ENCODE results near the gene SRRM1.

Gene SRRM1

GRCh38 chr1:24605534-24606295, 37.4 kb upstream of the SRRM1 start:
- DNase-seq (ENCODE audit: low read depth, low spot score) = no peak
- in situ Hi-C loops (cut with HindIII; ENCODE audit: low sequenced_read_pairs) = no loop called here
- no peak overlapping the region for H3K4me3 ChIP-seq (ENCODE audit: low read depth, low read length)
- no peak for TF ChIP-seq CTCF (IDR thresholded peaks at IDR 0.05; ENCODE audit: low read depth, low read length)

DNA sequence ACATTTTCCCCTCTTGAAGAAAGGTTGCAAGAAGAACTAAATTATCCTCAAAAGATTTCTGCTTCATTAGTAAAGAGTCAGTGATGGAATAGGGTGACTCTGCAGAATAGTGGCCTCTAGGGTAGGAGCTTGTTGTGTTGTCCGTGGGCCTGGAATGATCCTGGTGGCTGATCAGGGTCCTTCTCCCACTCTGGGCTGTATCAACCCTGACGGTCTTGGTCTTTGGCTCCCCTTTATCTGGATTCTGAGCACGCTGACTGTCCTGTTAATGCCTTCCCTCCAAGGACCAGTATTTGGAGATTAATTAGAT, 36.9 kb upstream of the SRRM1 start:
- H3K4me3 ChIP-seq (ENCODE audit: low read depth, low read length) = no peak overlapping the region
- in situ Hi-C loops (cut with HindIII; ENCODE audit: low sequenced_read_pairs) = no loop called here
- TF ChIP-seq CTCF (IDR thresholded peaks at IDR 0.05; ENCODE audit: low read depth, low read length) = no peak
- no peak for DNase-seq (ENCODE audit: low read depth, low spot score)

DNA sequence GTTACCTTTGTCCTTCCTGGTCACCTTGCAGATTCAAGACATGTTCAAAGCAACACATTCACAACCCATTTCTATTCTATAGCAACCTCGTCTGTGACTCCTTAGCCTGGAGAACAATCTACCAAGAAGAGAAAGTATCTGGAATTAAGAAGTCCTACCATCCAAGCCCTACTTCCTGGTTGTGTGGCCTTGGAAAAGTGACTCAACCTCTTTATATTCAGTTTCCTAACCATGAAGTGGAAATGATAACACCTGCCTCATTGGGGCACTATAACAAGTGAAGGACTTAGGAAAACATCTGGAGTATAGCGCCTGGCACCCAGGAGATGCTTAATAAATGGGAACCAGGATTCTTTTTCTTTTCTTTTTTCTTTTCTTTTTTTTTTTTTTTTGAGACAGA, 36.5 kb upstream of the SRRM1 start:
- no peak for TF ChIP-seq CTCF (IDR thresholded peaks at IDR 0.05; ENCODE audit: low read depth, low read length)
- DNase-seq (ENCODE audit: low read depth, low spot score) = no peak
- no peak overlapping the region for H3K4me3 ChIP-seq (ENCODE audit: low read depth, low read length)
- in situ Hi-C loops (cut with HindIII; ENCODE audit: low sequenced_read_pairs) = no loop called here

DNA sequence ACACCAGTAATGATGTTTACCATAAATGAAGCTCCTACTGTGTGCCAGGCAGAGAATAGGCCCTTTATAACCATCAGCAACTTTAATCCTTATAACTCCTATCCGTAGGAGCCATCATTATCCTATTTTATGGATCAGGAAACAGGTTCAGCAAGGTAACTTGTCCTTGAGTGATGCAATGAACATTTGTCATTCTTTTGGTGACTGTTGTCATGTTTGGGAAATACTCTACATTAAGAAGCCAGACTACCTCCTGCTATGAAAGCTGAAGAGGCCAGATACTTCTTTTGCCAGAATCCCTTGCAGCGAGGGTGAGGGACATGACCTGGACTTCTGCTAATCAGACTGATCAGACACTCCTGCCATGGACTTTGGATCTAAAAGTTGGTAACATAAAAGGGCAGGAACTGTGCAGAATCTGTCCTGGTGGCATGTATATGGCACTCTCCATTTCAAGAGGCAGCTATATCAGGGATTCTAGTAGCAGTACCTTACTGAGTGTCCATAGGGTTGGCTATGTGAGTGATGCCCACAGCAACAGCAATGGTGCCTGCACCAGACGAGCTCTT, 33.1 kb upstream of the SRRM1 start:
- in situ Hi-C loops (cut with HindIII; ENCODE audit: low sequenced_read_pairs) = no loop called here
- TF ChIP-seq CTCF (IDR thresholded peaks at IDR 0.05; ENCODE audit: low read depth, low read length) = no peak

GRCh38 chr1:24619376-24619775, 23.7 kb upstream of the SRRM1 start:
- in situ Hi-C loops (cut with HindIII; ENCODE audit: low sequenced_read_pairs) = no loop called here
- no peak for DNase-seq (ENCODE audit: low read depth, low spot score)
- no peak for TF ChIP-seq CTCF (IDR thresholded peaks at IDR 0.05; ENCODE audit: low read depth, low read length)
- no peak overlapping the region for H3K4me3 ChIP-seq (ENCODE audit: low read depth, low read length)

More for the DNA sequence above, 33.1 kb upstream of the SRRM1 start:
- DNase-seq (ENCODE audit: low read depth, low spot score) = no peak
- H3K4me3 ChIP-seq (ENCODE audit: low read depth, low read length) = no peak overlapping the region

- TF ChIP-seq CTCF (IDR thresholded peaks at IDR 0.05; ENCODE audit: low read depth, low read length) = no peak
- in situ Hi-C loops (cut with HindIII; ENCODE audit: low sequenced_read_pairs) = no loop called here
- no peak for DNase-seq (ENCODE audit: low read depth, low spot score)
- H3K4me3 ChIP-seq (ENCODE audit: low read depth, low read length) = no peak overlapping the region
These were observed 22.4 kb upstream of the SRRM1 start for GRCh38 chr1:24620678-24621077.
